Panc1 (cell line): ENCODE data around the gene EED.

Experiments used
- TCF7L2 ChIP-seq: IDR thresholded peaks from 2 replicates; pipeline ENCODE4 v1.6.1; 2011; ENCODE audit warnings: mild to moderate bottlenecking, low read depth, low read length, inconsistent platforms
- TF ChIP-seq, protein P1 (sequence below): fragments of 450-650 bp; IDR thresholded peaks from 2 replicates; pipeline ENCODE4 v1.5.1; 2017; ENCODE audit warnings: mild to moderate bottlenecking

DNA sequence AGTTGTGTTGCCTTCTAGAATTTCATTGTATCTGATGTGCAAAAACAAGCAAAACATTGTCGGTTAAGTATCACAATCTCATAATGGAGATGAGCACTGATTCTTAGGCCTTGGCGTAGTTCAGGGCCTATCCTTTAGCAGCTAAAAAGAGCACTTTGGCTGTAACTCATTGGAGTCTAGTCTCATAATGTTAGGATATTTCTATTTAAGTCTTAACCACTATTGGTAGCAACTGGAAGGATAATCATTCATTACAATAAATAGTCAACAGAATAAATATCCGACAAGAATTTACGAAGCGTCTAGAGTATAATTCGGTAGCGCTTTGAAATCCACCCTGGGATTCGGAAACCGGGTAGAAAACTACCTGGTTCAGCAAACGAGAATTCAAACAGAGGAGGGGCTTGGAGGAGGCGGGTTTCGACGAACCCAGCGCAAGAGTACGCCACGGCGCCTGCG, 461 bp upstream of the EED start:
- TF ChIP-seq, protein P1, sequence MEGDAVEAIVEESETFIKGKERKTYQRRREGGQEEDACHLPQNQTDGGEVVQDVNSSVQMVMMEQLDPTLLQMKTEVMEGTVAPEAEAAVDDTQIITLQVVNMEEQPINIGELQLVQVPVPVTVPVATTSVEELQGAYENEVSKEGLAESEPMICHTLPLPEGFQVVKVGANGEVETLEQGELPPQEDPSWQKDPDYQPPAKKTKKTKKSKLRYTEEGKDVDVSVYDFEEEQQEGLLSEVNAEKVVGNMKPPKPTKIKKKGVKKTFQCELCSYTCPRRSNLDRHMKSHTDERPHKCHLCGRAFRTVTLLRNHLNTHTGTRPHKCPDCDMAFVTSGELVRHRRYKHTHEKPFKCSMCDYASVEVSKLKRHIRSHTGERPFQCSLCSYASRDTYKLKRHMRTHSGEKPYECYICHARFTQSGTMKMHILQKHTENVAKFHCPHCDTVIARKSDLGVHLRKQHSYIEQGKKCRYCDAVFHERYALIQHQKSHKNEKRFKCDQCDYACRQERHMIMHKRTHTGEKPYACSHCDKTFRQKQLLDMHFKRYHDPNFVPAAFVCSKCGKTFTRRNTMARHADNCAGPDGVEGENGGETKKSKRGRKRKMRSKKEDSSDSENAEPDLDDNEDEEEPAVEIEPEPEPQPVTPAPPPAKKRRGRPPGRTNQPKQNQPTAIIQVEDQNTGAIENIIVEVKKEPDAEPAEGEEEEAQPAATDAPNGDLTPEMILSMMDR: no peak
- TF ChIP-seq TCF7L2: no peak
